HL-60 (cell line): ENCODE measurements around the gene KRT4.

Experiments used
- DNase-seq, 2 experiments: peaks; one replicate each; pipeline ENCODE4 v3.0.0-alpha.2; 2010 to 2020; ENCODE audit warnings: low read depth in 1 of 2, low spot score in 1 of 2
- H3K27ac ChIP-seq: fragments of 250-450 bp; sonication (Bioruptor Pico); replicated peaks from 2 replicates; pipeline ENCODE4 v1.5.1; 2020; ENCODE audit warnings: mild to moderate bottlenecking, moderate library complexity
- H3K27me3 ChIP-seq: fragments of 250-450 bp; sonication (Bioruptor Pico); 2 replicates; pipeline ENCODE4 v1.5.1; 2021; ENCODE audit warnings: mild to moderate bottlenecking, moderate library complexity; ENCODE audit not compliant: insufficient read depth, poor library complexity, severe bottlenecking
- H3K4me3 ChIP-seq: replicated peaks from 2 replicates; pipeline ENCODE4 v1.5.1; 2011; ENCODE audit warnings: mild to moderate bottlenecking, control low read depth, low read length; ENCODE audit not compliant: insufficient read depth
- GABPA ChIP-seq: IDR thresholded peaks from 2 replicates; pipeline ENCODE4 v1.6.1; 2012; ENCODE audit warnings: low read depth
- POLR2AphosphoS5 ChIP-seq: IDR thresholded peaks from 2 replicates; pipeline ENCODE4 v1.6.1; 2012; ENCODE audit warnings: low read depth
- SPI1 ChIP-seq: IDR thresholded peaks from 2 replicates; pipeline ENCODE4 v1.6.1; 2012; ENCODE audit warnings: low read depth, mild to moderate bottlenecking, borderline replicate concordance
- TF ChIP-seq, protein P1 (sequence below): IDR thresholded peaks from 2 replicates; pipeline ENCODE4 v1.6.1; 2012; ENCODE audit warnings: low read depth; ENCODE audit not compliant: insufficient replicate concordance
- TF ChIP-seq, protein P2 (sequence below): IDR thresholded peaks from one replicate; pipeline ENCODE4 v1.5.1; 2011; ENCODE audit warnings: low read length, control low read depth, inconsistent platforms; ENCODE audit not compliant: insufficient read depth

KRT4 gene

DNA sequence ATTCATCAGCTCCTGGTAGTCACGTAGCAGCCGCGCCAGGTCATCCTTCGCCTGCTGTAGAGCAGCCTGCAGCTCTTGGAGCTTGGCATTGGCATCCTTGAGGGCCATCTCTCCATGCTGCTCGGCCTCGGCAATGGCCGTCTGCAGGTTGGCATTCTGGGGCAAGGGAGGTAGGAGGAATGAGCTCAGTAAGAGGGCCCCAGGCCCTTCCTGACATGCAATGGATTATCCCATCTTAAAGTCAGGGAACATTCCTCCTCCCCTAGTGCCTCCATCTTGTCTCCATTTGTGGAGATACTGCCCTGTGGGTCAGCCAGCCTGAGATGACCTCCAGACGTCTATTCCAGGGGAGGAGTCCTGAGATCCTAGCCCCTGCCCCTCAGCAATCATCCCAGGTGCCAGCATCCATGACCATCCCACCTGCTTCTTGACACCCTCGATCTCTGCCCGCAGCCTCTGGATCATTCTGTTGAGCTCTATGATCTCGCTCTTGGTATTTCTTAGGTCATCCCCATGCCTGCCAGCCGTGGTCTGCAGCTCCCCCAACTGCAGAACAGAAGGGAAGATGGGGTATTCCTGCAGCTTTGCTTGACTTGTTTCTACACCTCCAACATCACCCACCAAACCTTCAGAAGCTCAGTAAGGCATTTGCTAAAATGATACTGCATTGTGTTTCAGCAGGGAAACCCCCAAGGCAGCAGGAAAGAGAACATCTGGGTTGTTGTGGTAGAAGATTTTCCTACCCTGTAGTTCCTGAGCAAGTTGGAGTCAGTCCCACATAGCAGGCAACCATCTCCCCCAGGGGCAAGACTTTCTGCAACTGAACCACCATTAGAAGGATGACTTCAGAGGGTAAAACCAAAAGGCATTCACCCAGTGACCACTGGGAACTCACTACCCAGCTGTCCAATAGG is 22.4 kb downstream of the KRT4 start:
- no peak for DNase-seq
- TF ChIP-seq, protein P1, sequence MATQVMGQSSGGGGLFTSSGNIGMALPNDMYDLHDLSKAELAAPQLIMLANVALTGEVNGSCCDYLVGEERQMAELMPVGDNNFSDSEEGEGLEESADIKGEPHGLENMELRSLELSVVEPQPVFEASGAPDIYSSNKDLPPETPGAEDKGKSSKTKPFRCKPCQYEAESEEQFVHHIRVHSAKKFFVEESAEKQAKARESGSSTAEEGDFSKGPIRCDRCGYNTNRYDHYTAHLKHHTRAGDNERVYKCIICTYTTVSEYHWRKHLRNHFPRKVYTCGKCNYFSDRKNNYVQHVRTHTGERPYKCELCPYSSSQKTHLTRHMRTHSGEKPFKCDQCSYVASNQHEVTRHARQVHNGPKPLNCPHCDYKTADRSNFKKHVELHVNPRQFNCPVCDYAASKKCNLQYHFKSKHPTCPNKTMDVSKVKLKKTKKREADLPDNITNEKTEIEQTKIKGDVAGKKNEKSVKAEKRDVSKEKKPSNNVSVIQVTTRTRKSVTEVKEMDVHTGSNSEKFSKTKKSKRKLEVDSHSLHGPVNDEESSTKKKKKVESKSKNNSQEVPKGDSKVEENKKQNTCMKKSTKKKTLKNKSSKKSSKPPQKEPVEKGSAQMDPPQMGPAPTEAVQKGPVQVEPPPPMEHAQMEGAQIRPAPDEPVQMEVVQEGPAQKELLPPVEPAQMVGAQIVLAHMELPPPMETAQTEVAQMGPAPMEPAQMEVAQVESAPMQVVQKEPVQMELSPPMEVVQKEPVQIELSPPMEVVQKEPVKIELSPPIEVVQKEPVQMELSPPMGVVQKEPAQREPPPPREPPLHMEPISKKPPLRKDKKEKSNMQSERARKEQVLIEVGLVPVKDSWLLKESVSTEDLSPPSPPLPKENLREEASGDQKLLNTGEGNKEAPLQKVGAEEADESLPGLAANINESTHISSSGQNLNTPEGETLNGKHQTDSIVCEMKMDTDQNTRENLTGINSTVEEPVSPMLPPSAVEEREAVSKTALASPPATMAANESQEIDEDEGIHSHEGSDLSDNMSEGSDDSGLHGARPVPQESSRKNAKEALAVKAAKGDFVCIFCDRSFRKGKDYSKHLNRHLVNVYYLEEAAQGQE = no peak
- no peak for TF ChIP-seq POLR2AphosphoS5
- TF ChIP-seq SPI1 = no peak
- TF ChIP-seq, protein P2, sequence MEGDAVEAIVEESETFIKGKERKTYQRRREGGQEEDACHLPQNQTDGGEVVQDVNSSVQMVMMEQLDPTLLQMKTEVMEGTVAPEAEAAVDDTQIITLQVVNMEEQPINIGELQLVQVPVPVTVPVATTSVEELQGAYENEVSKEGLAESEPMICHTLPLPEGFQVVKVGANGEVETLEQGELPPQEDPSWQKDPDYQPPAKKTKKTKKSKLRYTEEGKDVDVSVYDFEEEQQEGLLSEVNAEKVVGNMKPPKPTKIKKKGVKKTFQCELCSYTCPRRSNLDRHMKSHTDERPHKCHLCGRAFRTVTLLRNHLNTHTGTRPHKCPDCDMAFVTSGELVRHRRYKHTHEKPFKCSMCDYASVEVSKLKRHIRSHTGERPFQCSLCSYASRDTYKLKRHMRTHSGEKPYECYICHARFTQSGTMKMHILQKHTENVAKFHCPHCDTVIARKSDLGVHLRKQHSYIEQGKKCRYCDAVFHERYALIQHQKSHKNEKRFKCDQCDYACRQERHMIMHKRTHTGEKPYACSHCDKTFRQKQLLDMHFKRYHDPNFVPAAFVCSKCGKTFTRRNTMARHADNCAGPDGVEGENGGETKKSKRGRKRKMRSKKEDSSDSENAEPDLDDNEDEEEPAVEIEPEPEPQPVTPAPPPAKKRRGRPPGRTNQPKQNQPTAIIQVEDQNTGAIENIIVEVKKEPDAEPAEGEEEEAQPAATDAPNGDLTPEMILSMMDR = no peak
- TF ChIP-seq GABPA = no peak
- Histone ChIP-seq H3K27ac (no peak overlapping the region), H3K4me3 (no peak overlapping the region), H3K27me3 (peaks cover 26% of the 10 kb centered on the region)

DNA sequence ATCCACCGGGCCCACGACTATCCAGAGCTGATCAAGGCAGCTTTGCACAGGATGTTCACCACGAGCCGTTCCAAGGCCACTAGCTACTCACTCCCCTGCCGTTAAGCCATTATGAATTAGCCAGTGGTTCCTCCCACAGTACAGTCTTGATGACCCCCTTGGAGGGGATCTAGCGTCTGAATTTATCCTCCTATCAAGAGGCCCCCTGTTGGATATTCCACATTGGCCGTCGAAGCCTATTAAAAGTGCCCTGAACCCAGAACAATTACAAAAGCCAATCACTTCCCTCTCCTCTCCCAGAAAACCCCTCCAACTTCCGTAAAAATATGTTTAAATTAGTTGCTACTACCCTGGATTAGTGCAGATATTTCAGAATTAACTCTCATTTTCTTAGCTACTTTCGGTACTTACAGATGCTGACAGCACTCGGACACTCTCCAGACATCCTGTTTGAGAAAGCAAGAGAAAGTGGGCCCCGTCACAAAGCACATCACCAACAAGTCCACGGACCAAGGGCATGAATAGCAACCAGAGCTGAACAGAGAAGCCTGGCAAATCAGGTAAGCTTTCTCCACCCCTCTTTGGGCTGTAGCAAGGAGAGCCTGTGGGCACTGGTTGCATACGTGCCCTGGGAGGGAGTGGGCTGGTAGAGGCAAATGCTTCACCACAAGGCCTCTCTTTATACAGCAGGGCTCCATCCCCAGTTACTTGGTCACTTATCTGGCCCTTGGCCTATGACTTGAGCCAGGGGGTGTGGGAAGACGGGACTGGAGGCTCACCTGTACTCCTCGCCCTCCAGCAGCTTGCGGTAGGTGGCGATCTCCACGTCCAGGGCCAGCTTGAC is 23.3 kb downstream of the KRT4 start:
- H3K27me3 ChIP-seq = peaks cover 26% of the 10 kb centered on the region
- no peak overlapping the region for H3K4me3 ChIP-seq
- no peak for DNase-seq
- TF ChIP-seq SPI1 (no peak), POLR2AphosphoS5 (no peak), GABPA (no peak)
- TF ChIP-seq, protein P2 = no peak
- TF ChIP-seq, protein P1 = no peak
- no peak overlapping the region for H3K27ac ChIP-seq

DNA sequence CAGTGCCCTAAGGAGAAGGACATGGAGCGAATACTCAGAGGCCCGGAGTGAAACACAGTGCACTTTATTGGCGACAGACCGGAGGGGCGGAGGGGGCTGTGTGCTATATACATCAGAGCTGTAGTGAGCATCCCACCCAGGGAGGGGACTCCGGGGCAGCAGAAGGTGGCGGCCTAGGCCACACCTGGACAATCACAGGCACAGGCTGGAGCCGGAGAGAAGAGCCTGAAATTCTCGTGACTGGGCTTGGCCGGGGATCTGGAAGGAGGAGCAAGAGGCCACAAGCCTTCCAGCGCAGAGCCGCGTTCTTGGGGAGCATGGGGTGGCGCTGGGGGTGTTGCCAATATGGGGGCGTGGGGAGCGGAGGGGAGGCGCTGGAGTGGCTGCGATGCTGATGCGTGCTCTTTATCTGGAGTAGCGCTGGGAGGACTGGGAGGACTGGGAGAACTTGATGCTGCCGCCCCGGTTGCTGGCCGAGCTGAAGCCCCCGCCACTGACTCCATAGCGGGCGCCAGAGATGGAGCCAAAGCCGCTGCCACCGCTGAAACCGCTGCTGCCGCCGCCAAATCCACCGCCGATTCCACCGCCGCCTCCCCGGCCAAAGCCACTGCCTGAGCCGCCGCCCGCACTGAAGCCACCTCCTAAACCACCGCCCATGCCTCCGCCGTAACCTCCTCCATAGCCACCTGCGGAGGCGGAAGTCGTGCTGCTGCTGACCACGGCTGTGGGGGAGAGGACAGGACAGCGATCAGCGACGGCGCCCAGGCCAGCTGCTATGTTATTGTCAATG is 24.1 kb downstream of the KRT4 start:
- H3K27ac ChIP-seq = no peak overlapping the region
- H3K4me3 ChIP-seq = no peak overlapping the region
- TF ChIP-seq SPI1 (no peak), POLR2AphosphoS5 (no peak), GABPA (no peak)
- TF ChIP-seq, protein P2 = no peak
- H3K27me3 ChIP-seq = peaks cover 28% of the 10 kb centered on the region
- peak in 1 of 2 experiments; percentile 18 for DNase-seq
